Fibroblast of the conjunctiva (primary cell): ENCODE measurements around the gene SLC16A10.
A peak's percentile ranks its signal among the peaks of the same experiment; 100 is the strongest.
"Not testable (repeated sequence)": the region's sequence is repeated elsewhere in the genome, so short reads cannot be mapped to it uniquely, and the experiment has no call there.

ENCODE experiments used
- DNase-seq: peaks from one replicate; pipeline ENCODE4 v3.0.0-alpha.2; 2010; ENCODE audit warnings: low read depth

Gene SLC16A10

DNA sequence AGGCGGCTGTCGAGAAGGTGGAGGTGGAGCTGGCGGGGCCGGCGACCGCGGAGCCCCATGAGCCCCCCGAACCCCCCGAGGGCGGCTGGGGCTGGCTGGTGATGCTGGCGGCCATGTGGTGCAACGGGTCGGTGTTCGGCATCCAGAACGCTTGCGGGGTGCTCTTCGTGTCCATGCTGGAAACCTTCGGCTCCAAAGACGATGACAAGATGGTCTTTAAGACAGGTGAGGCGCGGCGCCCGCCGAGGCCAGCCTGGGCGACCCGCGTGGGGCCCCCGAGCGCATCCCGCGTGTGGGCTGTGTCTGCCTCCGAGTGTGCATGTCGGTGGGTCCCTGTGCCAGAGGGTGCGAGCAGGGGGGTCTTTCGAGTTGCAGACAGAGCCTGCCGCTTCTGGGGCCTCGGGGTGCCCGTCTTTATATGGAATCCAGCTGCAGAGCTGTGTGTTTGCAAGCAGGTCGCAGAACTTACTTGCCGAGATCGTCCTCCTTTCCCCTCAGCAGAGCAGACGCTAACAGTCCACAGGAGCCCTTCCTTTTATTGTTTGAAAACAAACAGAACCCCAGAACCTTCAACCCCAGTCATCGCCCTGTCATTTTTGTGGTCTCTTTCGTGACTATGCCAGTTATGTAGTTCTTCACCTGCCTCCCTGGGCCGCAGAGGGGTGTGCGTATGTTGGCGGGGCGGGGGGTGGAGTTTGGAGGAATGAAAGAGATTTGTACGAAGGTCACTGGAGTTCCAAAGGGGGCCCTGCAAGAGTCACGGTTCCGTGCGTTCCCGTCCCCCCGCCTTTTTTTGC lies 766 bp downstream of the SLC16A10 start:
- DNase-seq, result no peak

DNA sequence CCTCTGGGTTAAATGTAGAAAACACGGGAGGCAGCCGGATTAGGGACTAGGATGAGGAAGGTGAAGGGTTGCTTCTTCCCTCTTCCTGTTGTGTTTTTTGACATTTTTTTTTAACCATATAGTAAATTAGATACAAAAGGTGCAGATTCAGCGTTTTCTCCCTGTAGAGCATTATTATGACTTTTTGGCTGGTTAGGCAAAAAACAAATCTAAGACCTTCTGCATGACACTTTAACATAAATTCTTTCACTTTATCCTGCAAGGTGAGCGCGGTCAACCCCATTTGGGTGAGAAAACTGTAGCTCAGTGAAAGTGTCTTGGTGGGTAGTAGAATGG lies 1.3 kb downstream of the SLC16A10 start:
- DNase-seq, result no peak

DNA sequence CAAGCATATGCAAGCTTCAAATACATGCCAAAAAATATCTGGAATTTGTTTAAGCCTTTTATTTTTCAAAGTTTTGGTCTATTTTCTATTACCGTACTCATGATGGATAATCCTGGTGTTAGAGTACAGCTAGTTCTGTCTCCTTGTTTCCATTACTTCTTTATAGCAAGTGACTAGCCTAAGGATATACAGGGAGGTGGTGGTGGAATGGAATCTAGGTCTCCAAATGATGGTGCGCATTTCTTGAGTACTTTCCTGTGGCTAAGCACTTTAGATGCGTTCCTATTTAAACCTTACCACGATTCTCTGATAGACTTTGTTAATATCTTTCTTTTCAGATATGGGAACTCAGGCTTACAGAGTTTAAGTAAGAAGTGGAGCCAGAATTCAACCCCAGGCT lies 3.5 kb downstream of the SLC16A10 start:
- DNase-seq, result no peak

DNA sequence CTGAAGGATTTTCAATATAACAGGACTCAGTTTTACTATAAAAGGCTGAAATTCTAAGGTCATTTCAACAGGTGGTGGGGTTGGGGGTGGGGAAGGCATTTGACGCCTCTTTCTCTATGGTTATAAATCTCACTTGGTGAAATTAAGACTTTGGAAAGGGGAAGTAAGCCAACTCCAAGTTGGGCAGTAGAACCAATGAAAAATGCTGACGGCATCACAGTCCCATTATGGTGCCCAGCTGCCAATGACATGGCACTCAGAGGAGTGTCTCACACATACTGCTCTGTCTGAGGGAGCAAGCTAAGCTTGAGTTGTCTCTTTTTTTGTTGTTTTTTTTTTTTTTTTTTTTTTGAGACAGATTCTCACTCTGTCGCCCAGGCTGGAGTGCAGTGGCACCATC lies 4.7 kb downstream of the SLC16A10 start:
- no peak for DNase-seq

DNA sequence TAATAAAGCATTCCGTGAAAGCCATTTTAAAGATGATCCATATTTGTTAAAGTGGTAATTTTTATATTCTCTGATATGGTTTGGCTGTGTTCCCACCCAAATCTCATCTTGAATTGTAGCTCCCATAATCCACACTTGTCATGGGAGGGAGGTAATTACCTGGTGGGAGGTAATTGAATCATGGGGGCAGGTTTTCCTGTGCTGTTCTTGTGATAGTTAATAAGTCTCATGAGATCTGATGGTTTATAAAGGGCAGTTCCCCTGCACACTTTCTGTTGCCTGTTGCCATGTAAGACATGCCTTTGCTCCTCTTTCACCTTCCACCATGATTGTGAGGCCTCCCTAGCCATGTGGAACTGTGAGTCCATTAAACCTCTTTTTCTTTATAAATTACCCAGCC lies 8.2 kb downstream of the SLC16A10 start:
- DNase-seq, result not testable (repeated sequence)

DNA sequence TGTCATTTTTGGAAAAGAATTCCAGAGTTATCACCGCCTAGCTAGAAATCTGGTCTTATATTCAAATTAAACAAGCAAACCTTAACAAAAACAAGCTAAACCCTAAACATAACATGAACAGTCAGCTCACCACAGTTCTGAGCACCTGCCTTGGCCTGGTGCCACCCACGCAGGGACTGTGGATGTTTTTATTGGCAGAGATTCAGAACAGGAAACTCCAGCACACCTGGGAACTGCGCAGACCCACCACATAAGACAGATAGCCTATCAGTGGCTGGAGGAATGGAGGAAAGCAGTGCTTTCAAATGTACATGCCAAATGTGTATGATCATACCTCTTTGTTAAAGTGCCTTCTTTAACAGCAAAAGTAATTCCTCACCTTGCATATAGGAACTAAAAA lies 8.9 kb downstream of the SLC16A10 start:
- no peak for DNase-seq

DNA sequence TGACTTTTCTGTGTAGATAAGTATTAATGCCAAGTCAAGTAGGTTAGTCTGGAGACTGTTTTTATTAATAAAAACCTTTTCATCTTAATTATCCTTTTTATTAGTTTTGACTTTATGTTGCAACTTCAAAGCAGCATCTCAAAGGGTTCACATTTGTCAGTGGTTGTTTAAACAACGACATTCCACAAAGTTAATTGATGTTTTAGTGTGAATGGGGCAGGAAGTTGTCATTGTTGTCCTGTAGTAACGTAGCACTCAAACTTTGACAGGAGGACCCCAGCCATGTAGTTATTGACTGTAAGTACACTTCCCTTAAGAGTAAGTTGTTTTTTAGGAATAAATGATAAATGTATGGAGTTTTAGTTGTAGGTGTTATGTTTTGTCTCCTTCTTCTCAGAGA lies 11.3 kb downstream of the SLC16A10 start:
- no peak for DNase-seq

DNA sequence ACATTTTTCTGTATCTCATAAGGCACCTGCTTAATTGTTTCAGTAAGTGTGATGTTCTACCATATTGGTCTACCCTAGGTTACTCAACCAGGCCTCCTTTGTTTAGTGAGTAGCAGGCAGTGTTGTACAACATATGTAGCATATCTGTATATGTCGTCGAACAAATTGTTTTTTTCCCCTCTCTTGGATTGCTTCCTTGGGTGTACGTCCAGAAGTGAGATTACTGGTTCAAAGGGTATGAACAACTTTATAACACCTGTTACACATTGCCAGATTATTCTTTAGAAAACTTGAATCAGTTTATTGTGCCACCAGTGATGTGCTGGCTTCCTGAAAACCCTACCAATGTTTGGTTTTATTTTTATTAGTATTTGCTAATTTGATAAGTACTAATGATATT lies 14.7 kb downstream of the SLC16A10 start:
- no peak for DNase-seq

DNA sequence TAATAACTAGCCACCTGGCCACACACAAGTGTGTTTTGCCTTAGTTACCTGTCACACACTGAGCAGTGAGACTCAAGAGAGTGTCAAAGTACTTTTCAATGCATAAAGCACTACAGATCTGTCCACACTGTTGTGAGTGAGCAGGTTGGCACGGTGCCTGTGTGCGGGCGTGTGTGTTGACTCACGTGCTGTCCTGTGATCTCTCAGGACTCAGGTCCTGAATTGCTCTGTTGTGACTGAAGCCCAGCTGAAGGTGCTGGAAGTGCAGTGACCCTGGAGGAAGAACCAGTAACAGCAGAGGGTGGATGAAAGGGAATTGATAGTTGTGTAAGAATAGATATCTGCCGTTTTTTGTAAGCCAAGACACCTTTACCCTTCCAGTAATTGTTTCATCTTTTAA lies 18.3 kb downstream of the SLC16A10 start:
- peak; percentile 5 for DNase-seq

DNA sequence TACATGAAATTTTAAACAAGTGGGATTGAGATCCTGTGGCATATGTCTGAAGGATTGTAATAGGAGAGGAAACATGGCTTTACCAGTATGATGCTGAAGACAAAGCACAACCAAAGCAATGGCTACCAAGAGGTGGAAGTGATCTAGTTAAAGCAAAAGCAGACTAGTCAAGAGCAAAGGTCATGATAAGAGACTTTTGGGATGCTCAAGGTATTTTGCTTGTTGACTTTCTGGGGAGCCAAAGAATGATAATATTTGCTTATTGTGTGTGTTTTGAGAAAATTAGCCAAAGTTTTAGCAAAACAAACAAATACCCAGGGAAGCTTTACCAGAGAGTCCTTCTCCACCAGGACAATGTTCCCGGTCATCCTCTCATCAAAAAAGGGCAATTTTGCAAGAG lies 20.3 kb downstream of the SLC16A10 start:
- no peak for DNase-seq

DNA sequence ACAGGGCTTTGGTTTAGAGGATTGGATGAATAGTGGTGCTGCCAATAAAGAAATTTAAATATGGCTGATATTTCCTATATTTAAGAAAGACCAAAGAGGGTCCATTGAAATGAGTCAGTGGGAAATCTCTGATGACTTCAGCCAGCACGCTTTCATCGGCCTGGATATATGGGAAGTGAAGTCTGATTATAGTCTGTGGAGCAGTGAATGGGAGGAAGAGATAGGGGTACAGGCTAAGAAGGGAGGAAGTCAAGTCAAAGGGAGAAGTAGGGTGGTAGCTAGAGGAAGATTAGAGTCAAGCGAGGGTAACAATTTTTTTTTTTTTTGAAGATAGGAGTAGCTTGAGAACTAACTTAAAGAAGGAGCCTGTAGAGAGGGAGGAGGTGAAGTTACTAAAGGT lies 22.7 kb downstream of the SLC16A10 start:
- DNase-seq, result no peak

DNA sequence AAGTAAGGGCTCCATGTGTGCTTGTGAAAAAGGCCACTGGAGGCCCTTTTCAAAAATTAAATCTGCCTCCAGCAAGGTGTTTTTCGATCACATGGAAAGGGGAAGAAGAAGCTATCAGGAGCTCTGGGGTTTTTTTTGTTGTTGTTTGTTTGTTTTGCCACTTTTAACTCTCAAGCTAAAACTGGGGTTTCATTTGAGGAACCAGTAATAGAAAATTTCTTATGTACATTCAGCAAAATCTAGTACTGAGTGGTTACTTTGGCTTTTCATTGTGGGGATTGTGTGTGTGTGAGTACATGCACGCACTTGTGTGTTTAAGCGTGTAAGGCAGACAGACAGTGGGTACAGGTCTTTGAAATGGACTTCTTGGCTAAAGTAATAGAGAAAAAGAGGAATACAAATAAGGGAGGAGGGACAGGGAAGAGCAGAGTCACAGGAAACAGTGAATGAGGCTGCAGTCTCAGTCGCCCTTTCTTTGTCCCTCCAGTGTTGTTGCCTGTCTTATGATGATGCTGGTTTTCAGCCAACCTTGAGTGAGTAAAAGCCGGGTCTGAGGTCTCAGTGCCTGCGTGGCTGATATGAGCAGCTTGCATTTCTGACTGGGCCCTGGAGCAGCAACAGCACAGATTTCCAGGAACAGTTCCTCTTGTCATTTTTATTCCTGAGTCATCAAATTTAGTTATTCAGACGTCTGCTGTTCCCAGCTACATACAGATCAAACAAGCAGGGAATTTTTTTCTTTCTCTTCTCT lies 26.2 kb downstream of the SLC16A10 start:
- DNase-seq, result no peak

DNA sequence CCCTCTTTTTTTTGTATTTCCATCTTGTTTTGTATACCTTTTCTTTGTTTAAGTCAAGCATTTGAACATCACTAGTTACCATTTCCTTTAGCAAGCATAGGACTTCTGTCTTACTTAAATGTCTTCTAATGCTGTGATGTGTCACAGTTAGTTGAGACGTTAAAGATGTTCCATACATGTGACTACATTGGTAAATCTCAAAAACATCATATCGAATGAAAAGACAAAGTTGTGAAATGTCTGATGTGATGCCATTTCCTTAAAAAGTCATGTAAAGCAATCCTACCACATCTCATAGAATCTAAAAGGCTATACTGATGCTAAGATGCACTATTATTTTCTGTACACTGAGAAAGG lies 26.8 kb downstream of the SLC16A10 start:
- no peak for DNase-seq

DNA sequence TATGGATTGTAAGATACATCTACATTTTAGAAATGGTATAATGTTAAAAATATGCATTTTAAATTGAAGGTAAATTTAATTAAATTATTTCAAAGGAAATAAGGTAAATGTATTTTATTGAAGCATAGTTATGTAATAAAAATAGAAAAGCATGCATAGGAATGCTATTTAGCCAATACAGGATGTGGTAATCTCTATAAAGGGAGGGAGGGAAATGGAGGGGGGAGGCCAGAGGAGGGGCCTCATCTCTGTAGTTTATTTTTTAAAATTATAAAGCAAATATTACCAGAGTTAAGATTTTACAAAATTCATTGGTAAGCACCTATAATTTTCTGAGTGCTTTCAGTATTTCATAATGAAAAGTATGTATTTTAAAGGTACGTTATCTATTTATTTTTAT lies 27.2 kb downstream of the SLC16A10 start:
- no peak for DNase-seq

DNA sequence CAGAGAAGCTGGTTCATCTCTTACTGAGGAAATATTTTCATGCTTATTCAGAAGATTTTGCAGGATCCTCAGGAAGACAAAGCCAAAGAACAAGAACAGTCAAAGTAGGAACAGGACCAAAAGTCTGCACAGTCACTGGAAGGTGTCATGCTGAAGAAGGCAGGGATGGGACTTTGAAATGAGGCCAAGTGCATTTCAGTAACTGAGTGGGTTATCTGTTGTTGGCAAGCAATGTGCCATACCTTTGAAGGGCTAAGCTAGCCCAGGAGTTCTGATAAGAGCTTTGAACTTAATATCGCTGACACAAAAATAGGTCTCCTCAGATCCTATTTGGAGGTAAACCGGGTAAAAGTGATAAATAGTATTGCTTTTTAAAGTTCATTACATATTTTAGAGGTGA lies 31.5 kb downstream of the SLC16A10 start:
- no peak for DNase-seq

DNA sequence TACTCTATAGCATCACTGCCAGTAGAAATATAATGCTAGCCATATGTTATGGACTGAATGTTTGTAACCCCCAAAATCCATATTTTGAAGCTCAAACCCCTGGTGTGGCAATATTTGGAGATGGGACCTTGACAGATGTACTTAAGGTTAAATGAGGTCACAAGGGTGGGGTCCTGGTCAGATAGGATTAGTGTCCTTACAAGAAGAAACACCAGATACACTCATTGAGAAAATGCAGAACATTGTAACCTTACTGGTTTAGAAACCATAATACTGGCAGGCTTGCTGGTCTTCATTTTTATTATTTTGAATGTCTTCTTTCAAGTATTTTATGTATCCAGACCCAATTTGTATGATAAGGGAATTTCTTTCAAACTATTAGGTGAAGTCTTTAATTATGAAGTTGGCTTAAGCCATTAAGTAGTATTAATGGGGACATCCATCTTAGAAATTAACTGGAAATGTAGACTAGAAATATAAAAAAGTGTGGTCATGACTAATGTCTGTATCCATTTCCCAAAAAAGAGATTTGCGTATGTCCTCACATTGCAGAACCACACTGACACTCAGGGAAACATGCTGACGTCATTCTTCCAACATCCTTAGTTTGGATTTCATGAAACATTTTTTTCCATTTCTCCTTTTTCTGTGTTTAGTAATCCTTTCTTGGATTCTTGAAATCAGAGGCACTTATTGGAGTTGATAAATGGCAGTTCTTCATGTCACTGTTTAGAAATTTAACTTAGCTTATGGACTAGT lies 32.4 kb downstream of the SLC16A10 start:
- DNase-seq, result no peak

DNA sequence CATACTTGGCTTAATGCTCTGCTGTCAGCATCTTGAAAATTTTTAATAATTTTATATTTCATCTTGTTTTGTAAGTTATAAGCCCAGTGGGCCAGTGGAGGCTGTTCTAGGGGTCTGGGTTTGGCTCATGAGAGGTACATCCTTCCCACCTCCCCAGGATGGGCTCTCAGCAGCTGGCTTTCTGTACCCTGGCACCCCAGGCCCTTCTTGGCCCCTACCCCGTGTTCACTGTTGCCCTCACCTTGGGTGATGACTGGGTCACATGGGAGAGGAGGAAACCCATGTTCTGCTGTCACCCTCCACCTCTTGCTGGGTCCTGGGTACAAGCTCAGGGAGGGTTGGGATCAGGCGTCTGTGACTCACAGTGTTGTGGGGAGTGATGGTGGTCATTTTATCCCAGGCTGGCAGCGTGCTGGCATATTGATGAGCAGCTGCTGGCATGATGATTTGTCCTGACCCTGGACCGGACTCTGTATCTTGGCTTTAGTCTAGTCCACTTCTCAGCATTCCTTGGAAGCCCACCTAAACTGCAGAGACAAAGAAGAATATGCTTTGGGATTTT lies 34.6 kb downstream of the SLC16A10 start:
- DNase-seq, result no peak

DNA sequence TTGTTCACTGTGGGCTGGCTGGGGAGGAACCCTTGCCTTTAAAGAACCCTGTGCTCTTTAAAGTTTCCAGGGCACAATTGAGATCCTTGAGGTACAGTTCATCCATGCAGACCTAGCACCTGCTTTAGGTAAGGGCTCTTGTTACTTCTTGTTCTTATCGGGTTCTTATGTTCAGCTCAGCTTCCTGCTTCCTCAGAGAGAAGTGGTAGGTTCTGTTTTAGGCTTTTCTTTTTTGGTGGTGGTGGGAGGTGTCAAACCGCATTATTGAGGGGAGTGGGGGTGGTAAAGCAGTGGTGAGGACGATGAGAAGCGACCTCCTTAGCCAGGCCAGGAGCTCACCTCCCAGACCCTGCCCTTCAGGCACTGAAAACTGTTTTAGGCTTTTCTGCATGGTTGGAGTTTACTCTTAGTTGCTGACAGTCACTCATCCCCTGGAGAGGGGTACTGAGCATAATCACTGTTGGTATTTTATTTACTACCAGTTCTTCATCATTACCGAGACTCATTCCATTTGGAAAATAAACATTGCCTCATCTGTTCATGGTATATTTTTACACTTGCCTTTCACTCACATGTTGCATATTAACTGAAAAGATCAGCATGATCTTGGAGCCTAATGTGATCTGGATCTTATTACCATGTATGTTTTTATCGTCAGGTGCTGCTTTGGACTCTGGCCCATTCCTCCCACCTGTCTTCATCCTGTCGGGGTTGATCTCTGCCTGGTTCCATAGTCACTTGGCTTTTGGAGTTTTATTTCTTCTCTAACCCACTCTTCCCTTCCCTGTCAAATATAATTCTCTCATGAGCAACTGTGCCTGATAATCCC lies 35.4 kb downstream of the SLC16A10 start:
- no peak for DNase-seq

DNA sequence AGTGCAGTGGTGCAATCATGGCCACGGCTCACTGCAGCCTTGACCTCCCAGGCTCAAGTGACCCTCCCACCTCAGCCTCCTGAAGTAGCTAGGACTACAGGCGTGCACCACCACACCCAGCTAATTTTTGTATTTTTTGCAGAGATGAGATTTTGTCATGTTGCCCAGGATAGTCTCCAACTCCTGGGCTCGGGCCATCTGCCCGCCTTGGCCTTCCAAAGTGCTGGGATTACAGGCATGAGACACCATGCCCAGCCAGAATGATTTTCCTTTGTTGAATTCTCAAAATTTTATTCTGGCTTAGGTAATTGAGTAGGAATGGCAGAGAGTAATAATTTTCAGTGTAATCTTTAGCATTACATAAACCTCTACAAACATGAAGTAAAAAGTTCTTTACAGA lies 37.1 kb downstream of the SLC16A10 start:
- DNase-seq, result no peak

DNA sequence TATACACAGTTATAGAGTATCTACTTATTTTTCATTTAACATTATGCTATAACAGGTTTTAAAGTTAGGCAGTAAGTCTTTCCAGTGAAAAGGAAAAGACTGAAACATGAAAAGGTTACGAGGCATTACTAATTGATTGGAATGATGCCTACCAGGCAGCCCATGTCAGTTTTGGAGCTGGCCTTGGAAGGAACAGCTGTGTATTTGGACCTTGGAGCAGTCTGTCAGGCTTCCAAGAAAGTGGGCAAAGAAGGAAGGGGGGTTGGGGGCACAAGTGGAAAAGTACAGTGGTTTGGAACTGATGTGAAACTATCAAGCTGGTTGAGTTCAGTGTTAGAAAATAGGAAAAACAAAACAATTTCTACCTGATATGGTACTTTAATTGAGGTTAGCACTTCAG lies 41.7 kb downstream of the SLC16A10 start:
- no peak for DNase-seq

DNA sequence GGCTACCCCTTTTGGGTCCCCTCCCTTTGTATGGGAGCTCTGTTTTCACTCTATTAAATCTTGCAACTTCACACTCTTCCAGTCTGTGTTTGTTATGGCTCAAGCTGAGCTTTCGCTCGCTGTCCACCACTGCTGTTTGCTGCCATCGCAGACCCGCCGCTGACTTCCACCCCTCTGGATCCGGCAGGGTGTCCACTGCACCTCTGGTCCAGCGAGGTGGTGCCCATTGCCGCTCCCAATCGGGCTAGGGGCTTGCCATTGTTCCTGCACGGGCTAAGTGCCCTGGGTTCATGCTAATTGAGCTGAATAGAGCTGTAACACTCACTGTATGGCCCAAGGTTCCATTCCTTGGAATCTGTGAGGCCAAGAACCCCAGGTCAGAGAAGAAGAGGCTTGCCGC lies 43.7 kb downstream of the SLC16A10 start:
- DNase-seq, result not testable (repeated sequence)

DNA sequence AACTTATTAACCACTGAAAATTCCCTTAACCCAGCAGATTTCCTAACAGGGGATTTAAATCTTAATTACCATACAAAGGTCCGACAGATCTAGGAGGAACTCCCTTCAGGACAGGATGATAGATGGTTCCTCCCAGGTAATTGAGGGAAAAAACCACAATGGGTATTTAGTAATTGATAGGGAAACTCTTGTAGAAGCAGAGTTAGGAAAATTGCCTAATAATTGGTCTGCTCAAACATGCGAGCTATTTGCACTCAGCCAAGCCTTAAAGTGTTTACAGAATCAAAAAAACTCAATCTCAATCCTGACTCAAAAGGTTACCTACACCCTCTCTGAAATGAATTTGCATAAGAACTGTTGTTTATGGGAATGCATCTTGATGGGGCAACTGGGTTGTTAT lies 45.4 kb downstream of the SLC16A10 start:
- DNase-seq, result not testable (repeated sequence)
